GM19397 (cell line): ENCODE measurements around the gene HNRNPUL2.
A peak's percentile ranks its signal among the peaks of the same experiment; 100 is the strongest.
"Not testable (repeated sequence)": the region's sequence is repeated elsewhere in the genome, so short reads cannot be mapped to it uniquely, and the experiment has no call there.

ENCODE experiments used
- ATAC-seq: cut with Tn5 transposase; IDR thresholded peaks from one replicate; pipeline ENCODE4 v1.9.1; 2021; ENCODE audit warnings: mild to moderate bottlenecking, moderate library complexity; ENCODE audit not compliant: unreplicated experiment

Gene HNRNPUL2

DNA sequence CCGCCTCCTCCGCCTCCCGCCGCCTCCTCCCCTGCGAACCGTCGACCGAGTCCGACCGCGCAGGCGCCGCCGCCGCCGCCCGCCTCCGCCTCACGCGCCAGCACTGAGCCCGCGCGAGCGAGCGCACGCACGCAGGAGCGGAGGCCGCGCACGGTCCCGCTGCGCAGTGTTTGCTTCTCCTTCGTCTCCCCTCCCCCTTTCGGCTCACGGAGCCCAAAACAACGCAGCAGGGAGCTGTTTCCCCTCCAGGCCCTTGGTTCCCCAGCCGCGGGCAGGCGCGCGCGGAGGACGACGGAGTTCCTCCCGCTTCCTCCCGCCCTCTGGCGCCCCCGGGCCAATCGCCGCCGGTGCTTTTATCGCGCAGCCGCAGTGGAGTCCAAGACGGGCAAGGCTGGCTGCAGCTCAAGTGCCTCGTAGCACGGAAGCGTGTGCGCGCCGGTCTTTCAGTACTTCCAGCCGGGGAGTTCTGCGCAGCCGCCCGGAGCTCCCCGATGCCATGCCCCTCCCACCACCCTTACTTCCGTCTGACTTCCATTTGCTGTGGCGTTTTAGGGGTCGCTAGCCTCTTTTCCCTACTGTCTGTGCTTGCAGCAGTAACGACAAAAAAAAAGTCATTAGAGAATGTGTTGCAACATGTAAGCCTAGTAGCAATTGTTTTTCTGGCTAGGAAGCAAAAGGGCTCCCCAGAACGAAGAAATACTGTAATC lies at the start of gene HNRNPUL2:
HNRNPUL2 (minus strand) TSS at position 293 of the 707 bp plus-strand sequence. CDS start 301 bp downstream, outside the sequence.
- ATAC-seq = peak; percentile 75

DNA sequence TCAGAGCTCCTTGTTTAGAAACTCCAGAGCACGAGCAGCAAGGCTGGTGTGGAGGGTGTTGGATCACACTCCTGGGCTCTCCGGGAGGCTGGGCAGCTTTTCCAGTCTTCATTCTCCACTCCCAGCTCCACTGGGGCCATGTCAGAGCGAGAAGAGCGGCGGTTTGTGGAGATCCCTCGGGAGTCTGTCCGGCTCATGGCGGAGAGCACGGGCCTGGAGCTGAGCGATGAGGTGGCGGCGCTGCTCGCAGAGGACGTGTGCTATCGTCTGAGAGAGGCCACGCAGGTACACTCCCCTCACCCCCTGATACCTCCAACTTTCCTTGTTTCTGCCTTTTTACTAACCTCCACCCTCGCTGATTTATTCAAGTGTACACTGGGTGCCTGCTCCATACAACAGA lies 48.4 kb upstream of the HNRNPUL2 start:
- no peak for ATAC-seq

DNA sequence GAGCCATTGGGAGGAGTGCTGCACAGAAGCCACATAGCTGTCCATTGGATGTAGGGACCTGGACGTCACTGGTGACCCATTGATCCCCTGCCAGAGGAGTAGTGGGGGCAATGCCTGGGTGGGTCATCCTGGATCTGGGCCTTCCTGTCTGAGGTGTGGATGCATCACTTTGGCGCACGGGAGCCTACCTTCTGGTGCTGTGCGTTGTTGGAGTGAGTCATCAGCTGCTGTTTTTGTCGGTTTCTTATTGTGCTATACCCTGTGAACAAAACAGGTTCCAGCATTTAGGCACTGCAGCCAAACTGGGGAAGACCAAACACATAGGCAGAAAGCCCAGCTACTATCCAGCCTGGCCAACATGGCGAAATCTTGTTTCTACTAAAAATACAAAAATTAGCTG lies 47.1 kb upstream of the HNRNPUL2 start:
- no peak for ATAC-seq

DNA sequence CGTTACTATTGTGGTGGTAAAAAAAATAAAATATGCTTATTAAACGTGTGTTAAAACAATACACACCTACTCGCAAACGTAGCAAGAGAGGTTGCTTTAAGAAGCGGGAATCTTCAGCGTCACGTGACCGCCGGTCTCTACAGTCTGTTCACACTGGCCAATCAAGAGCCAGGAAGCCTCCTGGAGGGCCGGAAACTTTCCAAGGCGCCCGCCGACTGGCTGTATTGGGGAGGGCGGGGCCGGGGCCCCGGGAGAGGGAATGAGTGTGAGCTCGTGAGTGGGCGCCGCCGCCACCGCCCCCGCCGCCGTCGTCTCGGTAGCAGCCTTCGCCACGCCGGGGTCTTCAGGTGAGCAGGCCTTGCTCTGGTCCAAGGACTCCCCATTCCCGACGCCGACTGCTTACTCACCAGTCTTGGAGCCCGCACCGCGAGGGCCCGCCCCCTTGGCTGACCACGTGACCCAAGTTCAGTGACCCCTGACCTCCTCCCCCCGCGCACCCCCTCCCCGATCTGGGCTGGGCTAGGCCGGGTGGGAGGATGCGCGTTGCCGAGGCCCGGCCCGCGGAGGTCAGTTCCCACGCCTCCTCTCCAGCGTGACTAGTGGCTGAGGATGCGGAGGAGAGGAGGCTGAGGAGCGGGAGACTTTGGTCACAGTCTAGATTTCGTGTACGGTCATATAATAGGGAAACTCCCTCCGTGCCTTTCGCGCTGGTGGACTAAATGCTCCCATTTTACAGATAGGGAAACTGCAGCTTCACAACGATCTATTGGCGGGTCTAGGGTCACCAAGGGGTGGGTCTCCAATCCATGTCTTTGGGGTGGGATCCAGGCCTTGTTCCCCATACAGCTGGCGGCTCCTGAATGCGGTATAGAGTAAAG lies 44.1 kb upstream of the HNRNPUL2 start, which contains the start of gene TAF6L:
TAF6L (plus strand) TSS at position 253 of the 878 bp plus-strand sequence. CDS start 4,388 bp downstream, outside the sequence.
- ATAC-seq = peak; percentile 88

DNA sequence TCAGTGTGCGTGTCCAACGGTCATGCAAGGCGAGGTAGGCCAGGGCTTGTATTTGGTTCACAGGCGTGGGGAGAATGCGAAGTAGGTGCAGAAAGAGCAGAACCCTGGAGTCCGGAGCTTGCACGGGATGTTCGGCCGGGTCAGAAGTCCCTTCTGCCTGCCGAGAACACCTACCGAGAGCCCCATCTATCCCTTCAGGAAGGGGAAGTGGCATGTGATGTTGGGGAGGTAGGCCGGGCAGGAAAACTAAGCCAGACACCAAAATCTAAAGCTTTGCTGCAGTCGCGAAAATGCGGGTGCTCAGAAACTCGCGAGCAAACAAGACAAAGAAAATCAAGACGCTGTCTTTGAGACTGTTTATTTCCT lies 43.5 kb upstream of the HNRNPUL2 start:
- ATAC-seq = no peak

DNA sequence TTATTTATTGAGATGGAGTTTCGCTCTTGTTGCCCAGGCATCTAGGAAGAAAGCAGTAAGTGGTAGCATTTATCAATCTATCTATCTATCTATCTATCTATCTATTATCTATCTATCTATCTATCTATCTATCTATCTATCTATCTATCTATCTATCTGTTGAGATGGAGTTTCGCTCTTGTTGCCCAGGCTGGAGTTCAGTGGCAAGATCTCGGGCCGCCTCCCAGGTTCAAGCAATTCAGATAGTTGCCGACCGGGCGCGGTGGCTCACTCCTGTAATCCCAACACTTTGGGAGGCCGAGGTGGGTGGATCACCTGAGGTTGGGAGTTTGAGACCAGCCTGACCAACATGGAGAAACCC lies 33.6 kb upstream of the HNRNPUL2 start:
- not testable (repeated sequence) for ATAC-seq

DNA sequence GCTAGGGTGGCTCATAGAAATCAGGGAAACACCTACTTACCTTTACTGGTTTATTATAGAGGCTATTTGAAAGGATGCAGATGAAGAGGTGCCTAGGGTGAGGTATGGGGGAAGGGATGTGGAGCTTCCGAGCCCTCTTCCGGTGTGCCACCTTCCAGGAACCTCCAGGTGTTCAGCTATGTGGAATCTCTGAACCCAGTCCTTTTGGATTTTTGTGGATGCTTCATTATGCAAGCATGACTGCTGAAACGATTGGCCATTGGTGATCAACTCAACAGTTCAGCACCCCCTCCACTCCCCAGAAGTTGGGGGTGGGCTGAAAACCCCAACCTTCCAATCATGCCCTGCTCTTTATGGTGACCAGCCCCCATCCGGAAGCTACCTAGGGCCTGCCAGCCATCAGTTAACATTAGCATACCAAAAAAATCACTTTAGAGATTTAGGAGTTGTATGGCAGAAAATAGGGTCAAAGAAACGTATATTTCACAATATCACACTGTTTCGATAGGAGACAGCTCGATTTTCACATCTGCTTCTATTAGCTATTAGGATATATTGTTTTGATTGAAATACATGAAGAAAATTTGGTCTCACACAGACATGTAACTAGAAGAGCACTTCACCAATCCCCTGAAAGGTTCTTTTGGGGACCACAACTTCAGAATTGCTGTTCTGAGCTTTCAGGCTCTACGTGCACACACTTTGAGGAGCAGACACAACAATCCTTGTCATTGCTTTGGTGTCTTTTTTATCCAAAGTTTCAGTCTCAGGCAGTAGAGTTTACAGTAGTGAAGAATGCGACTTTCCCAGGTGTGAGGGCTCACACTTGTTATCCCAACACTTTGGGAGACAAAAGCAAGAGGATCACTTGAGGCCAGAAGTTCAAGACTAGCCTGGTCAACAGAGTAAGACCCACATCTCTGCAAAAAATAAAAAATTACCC lies 30.9 kb upstream of the HNRNPUL2 start:
- ATAC-seq = no peak

DNA sequence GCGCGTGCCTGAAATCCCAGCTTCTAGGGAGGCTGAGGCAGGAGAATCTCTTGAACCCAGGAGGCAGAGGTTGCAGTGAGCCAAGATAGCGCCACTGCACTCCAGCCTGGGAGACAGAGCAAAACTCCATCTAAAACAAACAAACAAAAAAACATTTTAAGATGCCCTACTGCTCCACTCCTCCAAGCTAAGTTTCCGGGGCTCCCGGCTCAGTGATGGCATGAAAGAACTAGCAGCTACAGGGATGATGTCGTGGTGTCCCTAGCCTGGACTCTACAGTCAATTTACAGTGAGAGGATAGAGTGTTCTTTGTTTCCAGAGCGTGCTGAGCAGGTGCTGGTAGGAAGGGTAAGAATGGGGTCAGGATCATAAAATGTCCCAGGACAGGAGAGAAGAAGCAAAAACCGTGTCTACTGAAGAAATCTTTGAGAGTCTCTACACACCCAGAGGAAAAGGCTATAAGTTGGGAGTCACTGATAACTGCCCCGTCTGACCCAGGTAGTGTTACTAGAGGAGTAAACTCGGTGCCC lies 27.9 kb upstream of the HNRNPUL2 start:
- ATAC-seq = no peak

DNA sequence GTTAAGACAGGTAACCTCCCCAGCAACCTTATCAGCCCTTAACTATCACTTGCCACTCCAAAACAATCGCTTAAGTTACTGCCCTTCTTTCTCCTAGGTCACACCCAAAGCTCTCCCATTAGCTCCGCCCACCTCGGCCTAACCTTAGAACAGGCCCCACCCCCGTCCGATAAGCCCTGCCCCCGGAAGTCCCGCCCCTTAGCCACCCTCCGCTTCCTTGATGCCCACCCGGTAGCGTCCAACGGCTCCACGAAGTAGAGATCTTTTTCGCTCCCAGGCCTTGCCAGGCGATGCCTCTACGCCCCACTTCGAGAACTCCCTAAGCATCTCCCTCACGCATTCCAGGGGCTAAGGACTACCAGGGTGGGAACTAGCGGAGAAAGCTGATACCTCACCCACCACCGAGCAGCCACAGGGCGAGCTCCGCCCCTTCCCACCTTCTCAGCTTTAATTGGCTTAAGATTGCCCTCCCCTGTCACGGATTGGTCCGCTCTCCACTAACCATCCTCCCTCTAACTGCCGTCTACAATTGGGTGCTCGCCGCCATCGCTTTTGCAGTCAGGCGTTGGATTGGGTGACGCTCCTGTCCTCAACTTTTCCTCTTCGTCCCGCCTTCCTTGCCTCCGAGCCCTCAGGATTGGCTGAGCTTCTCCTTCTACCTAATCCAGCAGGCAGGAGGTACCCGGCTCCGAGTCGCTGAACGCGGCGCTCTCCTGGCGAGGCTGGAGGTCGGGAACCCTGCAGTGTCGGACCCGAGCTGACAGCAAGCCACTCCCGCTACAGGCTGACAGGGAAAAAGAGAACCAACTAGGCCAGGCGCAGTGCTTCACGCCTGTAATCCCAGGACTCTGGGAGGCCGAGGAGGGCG lies 26.7 kb upstream of the HNRNPUL2 start, which contains the start of gene ZBTB3:
ZBTB3 (minus strand) TSS at position 425 of the 868 bp plus-strand sequence. CDS start 496 bp downstream, outside the sequence.
- peak; percentile 93 for ATAC-seq

DNA sequence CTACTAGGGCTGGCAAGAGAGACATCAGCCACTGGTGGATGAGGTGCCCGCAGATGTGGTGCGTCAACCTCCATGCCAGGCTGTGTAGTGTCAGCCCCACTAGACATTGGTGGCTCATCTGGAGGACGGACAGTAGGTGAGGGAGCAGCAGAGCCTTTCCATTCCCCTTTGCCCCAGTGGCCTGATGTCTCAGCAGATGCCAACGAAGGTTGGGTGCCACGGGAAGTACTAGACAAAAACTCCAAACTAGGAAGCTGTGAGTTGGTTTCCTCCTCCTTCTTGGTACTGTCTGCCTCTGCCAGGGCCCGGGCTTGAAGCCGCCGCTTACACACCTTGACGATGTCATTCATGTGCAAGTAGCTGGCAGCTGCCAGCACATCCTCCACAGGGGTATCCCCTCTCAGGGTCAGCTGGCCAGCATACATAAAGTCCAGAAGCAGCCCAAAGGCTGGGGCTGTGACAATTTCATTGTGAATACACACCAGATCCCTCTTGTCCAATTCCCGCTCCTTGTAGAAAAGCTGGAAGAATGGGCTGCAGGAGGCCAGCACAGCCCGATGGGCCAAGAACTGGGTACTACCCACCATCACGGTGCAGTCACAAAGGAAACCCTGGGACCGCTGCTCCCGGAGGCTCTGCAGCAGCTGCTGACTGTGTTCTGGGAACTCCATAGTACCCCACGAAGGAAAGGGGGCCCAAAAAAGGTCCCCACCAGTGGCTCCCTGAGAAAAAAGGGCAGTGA lies 25.9 kb upstream of the HNRNPUL2 start:
- ATAC-seq = no peak

DNA sequence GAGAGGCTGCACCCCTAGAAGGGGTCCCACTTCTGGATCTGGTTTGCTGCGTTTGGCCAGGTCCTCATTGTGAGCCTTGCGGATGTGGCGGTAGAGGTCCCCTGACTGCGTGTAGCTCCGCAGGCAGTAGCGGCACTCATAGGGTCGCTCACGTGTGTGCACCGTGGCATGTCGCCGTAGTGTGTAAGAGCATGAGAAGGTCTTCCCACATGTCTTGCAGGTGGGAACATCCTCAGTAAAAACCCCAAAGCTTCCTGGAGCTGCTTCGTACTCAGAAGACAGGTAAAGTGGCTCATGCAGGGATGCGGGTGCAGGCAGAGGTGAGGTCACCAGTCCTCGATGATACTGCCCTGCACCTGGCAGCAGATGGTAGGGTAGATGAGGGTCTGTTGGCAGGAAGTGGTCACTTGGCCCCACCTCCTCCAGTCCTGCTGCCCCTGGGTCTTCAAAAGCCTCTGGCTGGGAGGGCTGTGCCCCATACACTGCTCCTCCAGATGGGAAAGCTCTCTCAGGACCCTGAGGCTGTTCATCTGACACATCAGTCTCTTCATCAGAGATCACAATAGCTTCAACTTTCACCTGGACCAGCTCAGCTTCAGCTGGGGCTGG lies 25.0 kb upstream of the HNRNPUL2 start:
- ATAC-seq = no peak

DNA sequence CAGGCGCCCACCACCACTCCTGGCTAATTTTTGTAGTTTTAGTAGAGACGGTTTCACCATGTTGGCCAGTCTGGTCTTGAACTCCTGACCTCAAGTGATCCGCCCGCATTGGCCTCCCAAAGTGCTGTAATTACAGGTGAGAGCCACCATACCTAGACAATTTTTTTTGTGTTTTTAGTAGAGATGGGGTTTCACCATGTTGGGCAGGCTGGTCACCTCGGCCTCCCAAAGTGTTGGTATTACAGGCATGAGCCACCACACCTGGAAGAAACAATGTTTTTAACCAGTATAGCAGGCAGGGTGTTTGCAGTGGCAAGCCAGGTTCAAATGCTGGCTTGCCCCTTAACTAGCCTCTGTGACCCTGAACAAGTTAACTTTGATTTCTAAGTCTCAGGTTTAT lies 22.7 kb upstream of the HNRNPUL2 start:
- not testable (repeated sequence) for ATAC-seq

DNA sequence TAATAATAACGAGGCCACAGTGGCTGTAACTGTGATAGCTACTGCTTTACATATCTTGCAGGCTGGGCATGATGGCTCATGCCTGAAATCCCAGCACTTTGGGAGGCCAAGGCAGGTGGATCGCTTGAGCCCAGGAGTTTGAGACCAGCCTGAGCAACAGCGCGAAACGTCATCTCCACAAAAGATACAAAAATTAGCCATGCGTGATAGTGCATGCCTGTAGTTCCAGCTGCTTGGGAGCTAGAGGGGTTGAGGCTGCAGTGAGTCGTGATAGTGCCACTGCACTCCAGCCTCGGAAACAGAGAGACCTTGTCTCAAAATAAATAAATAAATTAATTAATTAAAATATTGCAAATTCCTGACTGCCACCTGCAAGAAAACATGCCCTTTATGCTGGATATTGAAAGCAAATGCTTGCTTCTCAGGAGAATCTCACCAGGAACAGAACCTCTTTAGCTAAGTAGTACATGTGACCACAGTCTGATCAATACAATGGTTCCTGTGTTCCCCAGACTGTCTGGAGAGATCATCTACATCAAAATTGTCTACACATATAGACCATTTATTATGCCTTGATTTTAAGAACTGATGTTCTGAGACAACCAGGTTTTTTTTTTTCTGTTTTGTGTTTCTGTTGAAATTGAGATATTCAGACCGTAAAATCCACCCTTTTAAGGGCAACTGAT lies 20.4 kb upstream of the HNRNPUL2 start:
- ATAC-seq = no peak

DNA sequence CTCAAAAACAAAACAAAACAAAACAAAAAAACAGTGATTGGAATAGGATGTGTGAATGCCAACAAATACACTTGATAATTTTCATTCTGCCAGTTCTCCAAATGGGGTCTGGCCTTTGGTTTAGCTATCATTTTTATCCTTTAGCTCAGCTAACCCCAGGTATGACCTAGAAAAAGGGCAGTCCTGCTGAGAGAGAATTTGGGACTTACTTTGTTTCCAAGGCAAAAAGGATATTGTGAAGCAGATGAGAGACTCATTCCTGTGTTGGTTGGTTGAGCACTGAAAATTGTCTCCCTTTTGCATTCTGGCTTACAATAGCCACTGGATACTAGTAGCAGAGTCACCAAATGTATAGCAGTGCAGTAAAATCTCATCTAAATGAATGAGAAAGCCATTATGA lies 9.9 kb upstream of the HNRNPUL2 start:
- no peak for ATAC-seq

DNA sequence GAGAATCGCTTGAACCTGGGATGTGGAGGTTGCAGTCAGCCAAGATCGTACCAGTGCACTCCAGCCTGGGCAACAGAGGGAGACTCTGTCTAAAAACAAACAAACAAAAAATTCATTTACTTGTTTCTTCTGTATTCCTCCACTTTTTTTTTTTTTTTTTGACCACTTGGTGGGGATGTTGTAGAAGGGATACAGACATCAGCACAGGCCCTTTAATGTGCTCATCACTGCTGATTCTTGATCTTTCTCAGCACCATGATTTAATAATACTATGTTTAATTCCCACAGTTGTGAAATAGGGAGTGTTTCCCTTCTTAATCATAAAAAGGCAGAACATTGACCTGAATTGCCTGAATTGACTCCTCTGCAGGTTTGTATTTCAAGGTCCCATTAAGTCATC lies 5.6 kb upstream of the HNRNPUL2 start:
- ATAC-seq = no peak

DNA sequence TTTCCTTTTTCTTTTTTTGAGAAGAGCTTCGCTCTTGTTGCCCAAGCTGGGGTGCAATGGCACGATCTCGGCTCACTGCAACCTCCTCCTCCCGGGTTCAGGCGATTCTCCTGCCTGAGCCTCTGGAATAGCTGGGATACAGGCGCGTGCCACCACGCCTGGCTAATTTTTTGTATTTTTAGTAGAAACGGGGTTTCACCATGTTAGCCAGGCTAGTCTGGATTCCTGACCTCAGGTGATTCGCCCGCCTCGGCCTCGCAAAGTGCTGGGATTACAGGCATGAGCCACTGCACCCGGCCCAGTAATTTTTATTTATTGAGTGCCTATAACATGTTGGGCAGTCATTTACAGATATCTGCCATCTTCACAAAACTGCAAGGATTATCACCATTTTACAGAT lies 2.8 kb upstream of the HNRNPUL2 start:
- not testable (repeated sequence) for ATAC-seq

DNA sequence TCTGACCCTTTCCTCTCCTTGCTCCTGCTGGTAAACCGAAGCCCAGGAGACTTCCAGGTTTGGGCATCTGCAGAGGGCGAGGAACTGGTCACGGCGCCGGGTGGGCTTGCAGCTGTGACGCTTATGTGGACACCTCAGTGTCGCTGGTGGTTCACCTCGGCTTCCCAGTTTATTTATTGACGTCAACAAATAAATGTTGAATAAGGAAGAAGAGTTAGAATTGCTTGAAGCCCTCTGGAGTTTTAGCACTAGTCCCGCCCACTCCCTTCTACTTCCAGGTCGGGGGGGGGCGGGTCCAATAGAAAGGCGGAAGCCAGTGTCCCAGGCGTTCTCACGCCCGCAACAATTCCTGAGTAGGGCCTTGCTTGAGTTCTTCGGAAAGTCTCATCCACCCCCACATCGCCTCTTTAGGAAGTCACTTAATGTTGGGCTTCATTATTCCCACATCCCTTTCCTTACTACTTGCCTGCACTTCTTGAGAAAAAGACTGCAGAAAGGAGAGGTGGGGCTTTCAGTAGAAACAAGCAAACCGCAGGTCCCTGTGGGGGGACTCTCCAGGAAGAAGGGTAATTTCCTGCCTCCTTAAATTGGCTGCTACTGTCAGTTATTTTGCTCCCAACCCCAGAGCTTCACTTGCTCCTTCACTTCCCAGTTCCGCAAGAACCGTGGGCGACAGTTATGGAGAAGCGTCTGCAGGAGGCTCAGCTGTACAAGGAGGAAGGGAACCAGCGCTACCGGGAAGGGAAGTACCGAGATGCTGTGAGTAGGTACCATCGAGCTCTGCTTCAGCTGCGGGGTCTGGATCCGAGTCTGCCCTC lies 1.1 kb upstream of the HNRNPUL2 start, which contains the start of gene TTC9C:
TTC9C (plus strand) TSS at position 316 of the 818 bp plus-strand sequence; CDS start at position 679, 363 bp downstream.
- peak; percentile 11 for ATAC-seq
